ENCODE measurements around the gene PMM1.

PMM1 gene

GRCh38 chr22:41579997-41580355 is 9.7 kb downstream of the PMM1 start:
- TF ChIP-seq, protein P1, sequence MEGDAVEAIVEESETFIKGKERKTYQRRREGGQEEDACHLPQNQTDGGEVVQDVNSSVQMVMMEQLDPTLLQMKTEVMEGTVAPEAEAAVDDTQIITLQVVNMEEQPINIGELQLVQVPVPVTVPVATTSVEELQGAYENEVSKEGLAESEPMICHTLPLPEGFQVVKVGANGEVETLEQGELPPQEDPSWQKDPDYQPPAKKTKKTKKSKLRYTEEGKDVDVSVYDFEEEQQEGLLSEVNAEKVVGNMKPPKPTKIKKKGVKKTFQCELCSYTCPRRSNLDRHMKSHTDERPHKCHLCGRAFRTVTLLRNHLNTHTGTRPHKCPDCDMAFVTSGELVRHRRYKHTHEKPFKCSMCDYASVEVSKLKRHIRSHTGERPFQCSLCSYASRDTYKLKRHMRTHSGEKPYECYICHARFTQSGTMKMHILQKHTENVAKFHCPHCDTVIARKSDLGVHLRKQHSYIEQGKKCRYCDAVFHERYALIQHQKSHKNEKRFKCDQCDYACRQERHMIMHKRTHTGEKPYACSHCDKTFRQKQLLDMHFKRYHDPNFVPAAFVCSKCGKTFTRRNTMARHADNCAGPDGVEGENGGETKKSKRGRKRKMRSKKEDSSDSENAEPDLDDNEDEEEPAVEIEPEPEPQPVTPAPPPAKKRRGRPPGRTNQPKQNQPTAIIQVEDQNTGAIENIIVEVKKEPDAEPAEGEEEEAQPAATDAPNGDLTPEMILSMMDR (IDR thresholded peaks at IDR 0.05; ENCODE audit: control insufficient read depth, extremely low read depth, insufficient read depth), result no peak
- H3K4me3 ChIP-seq (ENCODE audit: low read depth, low read length), result no peak overlapping the region

GRCh38 chr22:41579297-41579996 is 10.2 kb downstream of the PMM1 start:
- TF ChIP-seq, protein P1 (IDR thresholded peaks at IDR 0.05; ENCODE audit: control insufficient read depth, extremely low read depth, insufficient read depth), result no peak
- DNase-seq (ENCODE audit: low read depth), result no peak

More at GRCh38 chr22:41579997-41580355, 9.7 kb downstream of the PMM1 start:
- no peak for DNase-seq (ENCODE audit: low read depth)

DNA sequence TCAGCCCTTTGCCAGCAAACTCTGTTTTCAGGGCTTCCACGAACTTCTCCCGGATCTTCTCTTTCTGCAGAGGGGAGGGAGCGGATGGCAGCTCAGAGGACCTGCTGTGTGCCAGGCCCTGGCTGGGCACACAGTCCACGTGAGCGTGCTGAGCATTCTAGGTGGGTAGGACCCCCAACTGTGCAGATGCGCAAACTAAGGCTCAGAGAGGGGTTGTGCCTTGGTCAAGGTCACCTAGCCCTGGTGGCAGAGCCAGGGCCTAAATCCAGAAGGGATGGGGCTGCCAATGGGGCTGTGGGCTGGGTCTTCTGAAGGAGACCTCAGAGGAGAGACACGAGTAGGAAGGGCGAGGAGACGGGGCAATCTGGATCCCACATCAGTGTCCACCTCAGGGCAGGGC is 10.8 kb downstream of the PMM1 start:
- no peak for DNase-seq (ENCODE audit: low read depth)
- no peak overlapping the region for H3K4me3 ChIP-seq (ENCODE audit: low read depth, low read length)
- TF ChIP-seq, protein P1 (IDR thresholded peaks at IDR 0.05; ENCODE audit: control insufficient read depth, extremely low read depth, insufficient read depth), result no peak

More at GRCh38 chr22:41579297-41579996, 10.2 kb downstream of the PMM1 start:
- H3K4me3 ChIP-seq (ENCODE audit: low read depth, low read length), result no peak overlapping the region

GRCh38 chr22:41578114-41578513 is 11.5 kb downstream of the PMM1 start:
- TF ChIP-seq, protein P1 (IDR thresholded peaks at IDR 0.05; ENCODE audit: control insufficient read depth, extremely low read depth, insufficient read depth), result no peak
- no peak overlapping the region for H3K4me3 ChIP-seq (ENCODE audit: low read depth, low read length)
- DNase-seq (ENCODE audit: low read depth), result no peak

DNA sequence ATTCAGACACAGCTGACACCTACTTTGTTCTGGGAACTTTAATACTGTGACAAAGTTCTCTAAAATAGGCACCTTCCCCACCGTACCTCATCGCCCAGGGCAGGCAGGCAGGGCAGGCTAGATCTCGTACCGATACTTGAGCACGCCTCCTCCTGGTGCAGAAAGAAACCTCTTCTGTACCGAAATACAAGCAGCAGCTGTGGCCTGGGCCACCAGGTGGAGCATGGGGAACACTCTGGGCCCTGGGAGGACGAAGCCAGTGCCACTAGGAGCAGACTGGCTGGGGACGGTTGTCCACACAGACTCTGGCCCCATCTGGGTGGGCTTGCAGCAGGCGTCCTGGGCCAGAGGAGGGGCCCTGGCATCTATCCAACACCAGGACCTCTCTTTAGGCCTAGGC is 12.8 kb downstream of the PMM1 start:
- DNase-seq (ENCODE audit: low read depth), result no peak
- no peak overlapping the region for H3K4me3 ChIP-seq (ENCODE audit: low read depth, low read length)
- TF ChIP-seq, protein P1 (IDR thresholded peaks at IDR 0.05; ENCODE audit: control insufficient read depth, extremely low read depth, insufficient read depth), result peak; percentile 66

- TF ChIP-seq, protein P1 (IDR thresholded peaks at IDR 0.05; ENCODE audit: control insufficient read depth, extremely low read depth, insufficient read depth), result no peak
These were observed 14.1 kb downstream of the PMM1 start for GRCh38 chr22:41575533-41575932.

GRCh38 chr22:41574847-41575381 is 14.7 kb downstream of the PMM1 start:
- H3K4me3 ChIP-seq (ENCODE audit: low read depth, low read length), result no peak overlapping the region
- no peak for DNase-seq (ENCODE audit: low read depth)
- TF ChIP-seq, protein P1 (IDR thresholded peaks at IDR 0.05; ENCODE audit: control insufficient read depth, extremely low read depth, insufficient read depth), result no peak

More at GRCh38 chr22:41575533-41575932, 14.1 kb downstream of the PMM1 start:
- H3K4me3 ChIP-seq (ENCODE audit: low read depth, low read length), result no peak overlapping the region
- no peak for DNase-seq (ENCODE audit: low read depth)
